Measurements from ENCODE around the gene POM121L2. TPM values are rescaled to one million over a fixed set of nuclear protein-coding genes. Genes with fewer than 3 reads are reported as not detected.

The POM121L2 gene
- total and polyA plus RNA-seq, 2 donors (not counting 3 experiments of a cell fraction or from before 2014, with no cell fraction given), result not detected

DNA sequence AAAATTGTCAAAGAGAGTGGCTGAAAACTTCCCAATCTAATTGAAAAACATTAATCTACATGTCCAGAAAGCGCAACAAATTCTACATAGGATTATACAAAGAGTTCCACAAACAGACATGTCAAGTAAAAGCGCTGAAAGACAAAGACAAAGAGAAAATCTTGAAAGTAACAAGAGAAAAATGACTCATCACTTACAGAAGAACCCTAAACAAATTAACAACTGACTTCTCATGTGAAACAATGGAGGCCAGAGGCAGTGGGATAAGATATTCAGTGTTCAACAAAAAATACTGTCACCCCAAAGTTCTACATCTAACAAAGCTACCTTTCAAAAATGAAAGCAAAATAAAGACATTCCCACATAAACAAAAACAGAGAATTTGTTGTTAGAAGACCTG is 2.0 kb upstream of the POM121L2 start:
- ChIA-PET POLR2A (no interaction called here), CTCF (interaction anchor here (1.0 to 2.2 kb wide), 3 partner anchors 9 to 205 kb away, joined by 3 to 9 read pairs (median 5); no protein-coding TSS in a partner anchor)
- dilution Hi-C loops (cut with MboI; ENCODE audit: extremely low pct_ligation_motif_present, low sequenced_read_pairs) (no loop called here), intact Hi-C loops (cut with micrococcal nuclease) (loop anchor here (5.0 kb wide), 2 partner anchors 163 to 183 kb away; no protein-coding TSS in a partner anchor)
- TF ChIP-seq, protein P1, sequence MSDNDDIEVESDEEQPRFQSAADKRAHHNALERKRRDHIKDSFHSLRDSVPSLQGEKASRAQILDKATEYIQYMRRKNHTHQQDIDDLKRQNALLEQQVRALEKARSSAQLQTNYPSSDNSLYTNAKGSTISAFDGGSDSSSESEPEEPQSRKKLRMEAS (IDR thresholded peaks at IDR 0.05; ENCODE audit: insufficient read depth, insufficient read length), result no peak
- TF ChIP-seq EZH2 (IDR thresholded peaks at IDR 0.05; ENCODE audit: borderline replicate concordance, low read depth, low read length, severe bottlenecking), result no peak
- TF ChIP-seq, protein P2, sequence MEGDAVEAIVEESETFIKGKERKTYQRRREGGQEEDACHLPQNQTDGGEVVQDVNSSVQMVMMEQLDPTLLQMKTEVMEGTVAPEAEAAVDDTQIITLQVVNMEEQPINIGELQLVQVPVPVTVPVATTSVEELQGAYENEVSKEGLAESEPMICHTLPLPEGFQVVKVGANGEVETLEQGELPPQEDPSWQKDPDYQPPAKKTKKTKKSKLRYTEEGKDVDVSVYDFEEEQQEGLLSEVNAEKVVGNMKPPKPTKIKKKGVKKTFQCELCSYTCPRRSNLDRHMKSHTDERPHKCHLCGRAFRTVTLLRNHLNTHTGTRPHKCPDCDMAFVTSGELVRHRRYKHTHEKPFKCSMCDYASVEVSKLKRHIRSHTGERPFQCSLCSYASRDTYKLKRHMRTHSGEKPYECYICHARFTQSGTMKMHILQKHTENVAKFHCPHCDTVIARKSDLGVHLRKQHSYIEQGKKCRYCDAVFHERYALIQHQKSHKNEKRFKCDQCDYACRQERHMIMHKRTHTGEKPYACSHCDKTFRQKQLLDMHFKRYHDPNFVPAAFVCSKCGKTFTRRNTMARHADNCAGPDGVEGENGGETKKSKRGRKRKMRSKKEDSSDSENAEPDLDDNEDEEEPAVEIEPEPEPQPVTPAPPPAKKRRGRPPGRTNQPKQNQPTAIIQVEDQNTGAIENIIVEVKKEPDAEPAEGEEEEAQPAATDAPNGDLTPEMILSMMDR (IDR thresholded peaks at IDR 0.05; ENCODE audit: extremely low read depth in 1 of 2, insufficient read depth in 1 of 2, low read depth in 1 of 2, low read length in 2 of 2), result no peak
- TF ChIP-seq JUN (IDR thresholded peaks at IDR 0.05; ENCODE audit: borderline replicate concordance, insufficient read depth, insufficient read length, low read depth), result no peak
- no peak for TF ChIP-seq MYC (IDR thresholded peaks at IDR 0.05; ENCODE audit: low read depth, low read length)
- TF ChIP-seq FOS (IDR thresholded peaks at IDR 0.05; ENCODE audit: borderline replicate concordance, insufficient read depth, low read length), result no peak
- TF ChIP-seq GATA2 (IDR thresholded peaks at IDR 0.05; ENCODE audit: insufficient read depth, insufficient read length, low read depth, low read length), result no peak
- no peak for TF ChIP-seq POLR2AphosphoS5 (IDR thresholded peaks at IDR 0.05; ENCODE audit: insufficient read depth, low read depth, low read length)
- TF ChIP-seq POLR2A (IDR thresholded peaks at IDR 0.05; ENCODE audit: low read depth, low read length), result no peak
- Histone ChIP-seq H3K4me2 (ENCODE audit: insufficient read depth, low read length) (no peak overlapping the region), H3K4me1 (ENCODE audit: control insufficient read depth, extremely low read depth, insufficient read depth, low read length) (peaks cover 9% of the 10 kb centered on the region), H3K27me3 (ENCODE audit: control insufficient read depth in 2 of 2, insufficient read depth in 2 of 2, low read length in 2 of 2) (peaks cover 16 to 24% of the 10 kb centered on the region in 2 experiments), H4K20me1 (replicated peaks; ENCODE audit: control insufficient read depth, extremely low read depth, insufficient read depth, low read length) (no peaks in the 10 kb centered on the region), H3K9me3 (replicated peaks; ENCODE audit: control insufficient read depth, insufficient read depth, low read length) (no peaks in the 10 kb centered on the region), H3K9me1 (replicated peaks; ENCODE audit: control insufficient read depth, extremely low read depth, insufficient read depth, low read length) (no peaks in the 10 kb centered on the region), H3K4me3 (replicated peaks in 1 of 3; ENCODE audit: insufficient read depth in 1 of 3, low read depth in 1 of 3, low read length in 3 of 3) (no peak overlapping the region), H2AFZ (ENCODE audit: low read depth, low read length) (no peak overlapping the region), H3K9ac (replicated peaks; ENCODE audit: extremely low read depth, insufficient read depth, low read length) (no peak overlapping the region), H3K27ac (ENCODE audit: insufficient read depth, low read depth, low read length) (no peak overlapping the region), H3K79me2 (ENCODE audit: control insufficient read depth, insufficient read depth, low read length) (no peaks in the 10 kb centered on the region), H3K36me3 (ENCODE audit: control insufficient read depth in 2 of 2, extremely low read depth in 1 of 2, insufficient read depth in 2 of 2, low read length in 2 of 2) (no peaks in the 10 kb centered on the region)
- DNase-seq (ENCODE audit: low read depth, low spot score) (no peak), FAIRE-seq (no peak)
- BruUV-seq (replicated peaks), result no TSS peak
